Neural cell (in vitro differentiated cells): ENCODE data around the gene CAMLG.

Experiments
- EP300 ChIP-seq: fragments of 450-650 bp; conservative IDR thresholded peaks from 2 replicates; pipeline ENCODE4 v1.6.1; 2014; ENCODE audit warnings: antibody characterized with exemption, mild to moderate bottlenecking, moderate library complexity; ENCODE audit not compliant: poor library complexity, severe bottlenecking
- TAF1 ChIP-seq: IDR thresholded peaks from 2 replicates; pipeline ENCODE4 v1.6.1; 2012; ENCODE audit warnings: low read depth
- TF ChIP-seq, protein P1 (sequence below): fragments of 450-650 bp; IDR thresholded peaks from 2 replicates; pipeline ENCODE4 v1.5.1; 2014; ENCODE audit warnings: antibody characterized with exemption, mild to moderate bottlenecking, moderate library complexity; ENCODE audit not compliant: poor library complexity, severe bottlenecking

DNA sequence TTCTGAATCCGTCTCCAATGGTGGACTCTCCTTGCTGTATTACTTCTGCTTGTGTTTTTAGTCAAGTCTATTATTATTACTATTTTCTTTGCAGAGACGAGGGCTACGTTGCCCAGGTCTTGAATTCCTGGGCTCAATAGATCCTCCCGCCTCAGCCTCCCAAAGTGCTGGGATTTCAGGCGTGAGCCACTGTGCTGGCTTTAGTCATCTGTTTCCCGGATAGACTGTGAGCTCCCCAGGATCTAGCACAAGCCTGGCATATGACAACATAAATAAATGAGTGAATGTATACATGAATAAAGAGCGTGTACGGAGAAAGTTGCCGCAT lies 19.8 kb downstream of the CAMLG start:
- no peak for TF ChIP-seq TAF1
- TF ChIP-seq, protein P1, sequence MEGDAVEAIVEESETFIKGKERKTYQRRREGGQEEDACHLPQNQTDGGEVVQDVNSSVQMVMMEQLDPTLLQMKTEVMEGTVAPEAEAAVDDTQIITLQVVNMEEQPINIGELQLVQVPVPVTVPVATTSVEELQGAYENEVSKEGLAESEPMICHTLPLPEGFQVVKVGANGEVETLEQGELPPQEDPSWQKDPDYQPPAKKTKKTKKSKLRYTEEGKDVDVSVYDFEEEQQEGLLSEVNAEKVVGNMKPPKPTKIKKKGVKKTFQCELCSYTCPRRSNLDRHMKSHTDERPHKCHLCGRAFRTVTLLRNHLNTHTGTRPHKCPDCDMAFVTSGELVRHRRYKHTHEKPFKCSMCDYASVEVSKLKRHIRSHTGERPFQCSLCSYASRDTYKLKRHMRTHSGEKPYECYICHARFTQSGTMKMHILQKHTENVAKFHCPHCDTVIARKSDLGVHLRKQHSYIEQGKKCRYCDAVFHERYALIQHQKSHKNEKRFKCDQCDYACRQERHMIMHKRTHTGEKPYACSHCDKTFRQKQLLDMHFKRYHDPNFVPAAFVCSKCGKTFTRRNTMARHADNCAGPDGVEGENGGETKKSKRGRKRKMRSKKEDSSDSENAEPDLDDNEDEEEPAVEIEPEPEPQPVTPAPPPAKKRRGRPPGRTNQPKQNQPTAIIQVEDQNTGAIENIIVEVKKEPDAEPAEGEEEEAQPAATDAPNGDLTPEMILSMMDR, result no peak
- no peak for TF ChIP-seq EP300
